ENCODE data around the gene PTCH2. TPM values are rescaled to one million over a fixed set of nuclear protein-coding genes. Genes with fewer than 3 reads are reported as not detected.
A peak's percentile ranks its signal among the peaks of the same experiment; 100 is the strongest.
"Not testable (repeated sequence)": the region's sequence is repeated elsewhere in the genome, so short reads cannot be mapped to it uniquely, and the experiment has no call there.

The PTCH2 gene
- total and polyA plus RNA-seq, 11 donors: 0.19 to 0.85 (median 0.37) TPM; not detected in 1

GRCh38 chr1:44798481-44799365 is 44.3 kb downstream of the PTCH2 start:
- no peak for ATAC-seq

GRCh38 chr1:44797886-44798285 is 45.2 kb downstream of the PTCH2 start:
- WGBS, 4 donors: 82 to 85% (median 84%) methylated on average over 8 of the region's 8 CpGs
- ATAC-seq, H3K27me3 ChIP-seq, H3K27ac ChIP-seq, H3K9me3 ChIP-seq, H3K4me3 ChIP-seq: not testable (repeated sequence)
- intact Hi-C loops (cut with DNase I): loop anchor here in 5 of 10 donors (2.0 to 10.0 kb wide), 4 partner anchors 23 to 207 kb away; no protein-coding TSS in a partner anchor
- peak in 1 of 5 donors; percentile 21 for DNase-seq
- Histone ChIP-seq H3K36me3 (peaks cover 0 to 12% (median 2%) of the 10 kb centered on the region in 9 donors), H3K4me1 (peaks cover 0 to 30% (median 17%) of the 10 kb centered on the region in 12 donors)

More at GRCh38 chr1:44798481-44799365, 44.3 kb downstream of the PTCH2 start:
- peaks cover 2 to 38% (median 25%) of the 10 kb centered on the region in 12 donors for H3K4me1 ChIP-seq
- no peak overlapping the region for H3K4me3 ChIP-seq
- peak in 2 of 5 donors; percentile 21 to 26 for DNase-seq
- H3K27me3 ChIP-seq: no peaks in the 10 kb centered on the region
- H3K27ac ChIP-seq: peak overlapping the region in 11 of 12 donors; percentile 91 to 98 (median 95)
- no peak for TF ChIP-seq CTCF (IDR thresholded peaks at IDR 0.05)
- no peak for TF ChIP-seq POLR2A (IDR thresholded peaks at IDR 0.05)
- intact Hi-C loops (cut with DNase I): loop anchor here in 5 of 10 donors (2.0 to 10.0 kb wide), 4 partner anchors 22 to 206 kb away; no protein-coding TSS in a partner anchor
- H3K36me3 ChIP-seq: peaks cover 0 to 20% (median 11%) of the 10 kb centered on the region in 9 donors
- WGBS, 4 donors: 90 to 92% (median 92%) methylated on average over 10 of the region's 10 CpGs
- no peaks in the 10 kb centered on the region for H3K9me3 ChIP-seq

- intact Hi-C loops (cut with DNase I): loop anchor here in 3 of 10 donors (5.0 to 10.0 kb wide), 2 partner anchors 44 to 212 kb away; no protein-coding TSS in a partner anchor
- no peak for ATAC-seq
- Histone ChIP-seq H3K36me3 (no peaks in the 10 kb centered on the region), H3K27me3 (no peaks in the 10 kb centered on the region), H3K4me3 (no peak overlapping the region), H3K9me3 (no peaks in the 10 kb centered on the region), H3K27ac (no peak overlapping the region), H3K4me1 (no peaks in the 10 kb centered on the region)
- WGBS, 4 donors: 91 to 95% (median 93%) methylated on average over 9 of the region's 9 CpGs
- TF ChIP-seq POLR2A (IDR thresholded peaks at IDR 0.05): no peak
- DNase-seq: no peak
Observed at GRCh38 chr1:44792736-44793502, 50.1 kb downstream of the PTCH2 start.

- H3K4me3 ChIP-seq: no peak overlapping the region
- ATAC-seq (no peak), DNase-seq (no peak)
- TF ChIP-seq POLR2A (IDR thresholded peaks at IDR 0.05): no peak
- TF ChIP-seq CTCF (IDR thresholded peaks at IDR 0.05): no peak
- peaks cover 0 to 6% (median 4%) of the 10 kb centered on the region in 12 donors for H3K4me1 ChIP-seq
- intact Hi-C loops (cut with DNase I): loop anchor here in 3 of 10 donors (5.0 to 10.0 kb wide), 2 partner anchors 46 to 214 kb away; no protein-coding TSS in a partner anchor
- H3K27me3 ChIP-seq: no peaks in the 10 kb centered on the region
- H3K36me3 ChIP-seq: no peaks in the 10 kb centered on the region
- WGBS, 4 donors: 60 to 71% (median 64%) methylated on average over 7 of the region's 7 CpGs
- H3K27ac ChIP-seq: no peak overlapping the region
- no peaks in the 10 kb centered on the region for H3K9me3 ChIP-seq
Observed at GRCh38 chr1:44790968-44791801, 51.9 kb downstream of the PTCH2 start.
